Kasumi-1 (cell line): ENCODE measurements around the gene FGF14.

Experiments
- DNase-seq, 2 experiments: peaks; one replicate each; lab custom pipeline; 2025; lab: John Stamatoyannopoulos, UW

FGF14 gene

DNA sequence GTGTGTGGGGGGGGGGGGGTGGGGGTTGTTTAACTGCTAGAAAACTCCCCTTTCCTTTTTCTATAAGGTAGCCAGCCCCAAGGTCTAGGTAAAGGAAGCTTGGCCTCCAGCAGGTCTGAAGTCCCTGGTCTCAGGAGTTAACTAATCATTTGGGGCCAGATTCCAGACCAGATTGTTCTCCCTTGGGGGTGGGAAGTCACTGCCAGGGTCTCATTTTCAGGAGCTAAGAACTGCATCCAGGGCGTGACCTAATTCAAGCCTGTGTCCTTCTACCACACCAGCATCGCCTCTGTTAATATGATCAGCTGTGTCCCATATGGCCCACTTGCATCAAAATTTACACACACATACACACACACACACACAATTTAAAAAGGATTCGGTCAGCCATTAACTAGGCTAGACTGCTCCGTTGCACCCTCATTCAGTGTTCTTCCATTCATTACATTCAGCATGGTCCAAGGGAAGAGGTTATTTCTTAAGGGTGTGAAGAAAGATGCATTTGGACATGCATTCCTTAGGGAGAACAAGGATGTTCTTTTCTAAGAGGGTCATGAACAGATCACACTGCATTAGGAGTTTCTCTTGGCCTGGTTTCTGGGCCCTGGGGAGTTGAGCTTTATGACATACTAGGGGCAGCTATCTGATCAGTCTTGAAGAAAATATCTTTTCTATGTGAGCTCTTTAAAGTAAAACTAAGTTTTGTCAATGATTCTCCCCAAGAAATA is 91.0 kb downstream of the FGF14 start:
- DNase-seq: no peak

DNA sequence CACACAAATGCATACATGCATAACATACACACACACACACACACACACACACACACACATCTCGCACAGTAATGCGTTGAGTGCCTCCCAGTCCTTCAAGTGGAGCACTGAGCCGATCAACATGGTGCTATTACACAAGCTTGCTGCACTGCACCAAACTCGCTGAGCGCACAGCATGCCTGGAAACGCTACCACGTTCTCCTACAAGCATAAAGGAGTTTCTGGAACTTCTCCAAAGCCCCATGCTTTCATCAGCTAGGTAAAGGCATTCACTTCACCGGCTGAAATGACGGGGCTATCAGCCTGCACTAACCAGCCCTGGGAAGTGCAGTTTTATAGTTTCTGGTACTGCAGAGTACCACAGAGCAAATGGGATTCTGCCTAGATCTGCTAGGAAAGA is 92.7 kb downstream of the FGF14 start:
- DNase-seq: no peak

DNA sequence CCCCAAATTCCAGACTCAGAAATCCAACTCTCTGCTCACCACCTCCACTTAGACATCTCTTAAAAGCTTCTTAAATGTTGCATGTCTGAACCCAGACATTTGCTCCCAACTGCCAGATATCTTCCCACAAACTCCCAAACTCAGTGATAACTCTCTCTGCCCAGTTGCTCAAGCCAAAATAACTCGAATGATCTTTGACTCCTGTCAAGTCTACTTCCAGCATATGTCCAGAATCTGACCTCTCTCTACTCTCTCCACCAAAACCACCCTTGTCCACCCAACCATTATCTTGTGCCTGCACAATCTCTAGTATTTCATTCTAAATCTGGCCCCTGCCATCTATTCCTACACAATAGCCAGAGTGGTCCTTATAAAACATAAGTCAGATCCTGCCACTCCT is 99.3 kb downstream of the FGF14 start:
- DNase-seq: no peak

DNA sequence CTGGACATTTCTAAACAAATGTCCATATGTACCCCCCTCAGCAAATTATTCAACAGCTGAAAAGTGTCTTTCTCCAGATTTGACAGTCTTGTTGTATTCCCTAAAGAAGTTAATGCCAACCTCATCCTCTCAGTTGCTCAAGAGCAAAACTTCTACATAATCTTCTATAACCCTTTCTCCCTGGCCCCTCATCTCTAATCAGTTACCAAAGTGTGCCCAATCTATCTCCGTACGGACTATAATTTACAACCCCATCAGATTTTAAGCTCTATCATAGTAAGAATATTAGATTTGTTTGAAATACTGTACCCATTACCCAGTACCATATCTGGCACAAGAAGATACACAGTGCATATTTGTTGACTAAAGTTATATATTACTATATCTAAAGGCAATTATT is 101.5 kb downstream of the FGF14 start:
- DNase-seq: no peak

DNA sequence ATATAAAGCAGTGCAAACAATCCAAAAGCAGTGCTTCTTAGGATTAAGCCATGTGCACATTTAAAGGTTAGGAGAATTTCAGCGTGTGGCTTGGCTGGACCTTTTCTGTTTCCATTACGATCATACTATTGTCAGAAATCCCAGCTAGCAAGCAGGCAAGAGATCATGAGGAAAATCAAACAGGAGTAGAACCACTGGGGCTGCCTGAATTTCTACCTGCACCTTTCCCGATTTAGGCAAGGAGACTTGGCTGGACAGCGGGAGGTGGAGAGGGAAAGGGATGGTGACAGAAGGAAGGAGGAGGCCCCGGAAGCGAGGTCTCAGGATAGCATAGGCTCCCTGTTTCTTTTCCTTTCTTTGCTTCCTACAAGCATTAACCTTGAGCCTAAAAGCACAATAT is 102.5 kb downstream of the FGF14 start:
- no peak for DNase-seq

DNA sequence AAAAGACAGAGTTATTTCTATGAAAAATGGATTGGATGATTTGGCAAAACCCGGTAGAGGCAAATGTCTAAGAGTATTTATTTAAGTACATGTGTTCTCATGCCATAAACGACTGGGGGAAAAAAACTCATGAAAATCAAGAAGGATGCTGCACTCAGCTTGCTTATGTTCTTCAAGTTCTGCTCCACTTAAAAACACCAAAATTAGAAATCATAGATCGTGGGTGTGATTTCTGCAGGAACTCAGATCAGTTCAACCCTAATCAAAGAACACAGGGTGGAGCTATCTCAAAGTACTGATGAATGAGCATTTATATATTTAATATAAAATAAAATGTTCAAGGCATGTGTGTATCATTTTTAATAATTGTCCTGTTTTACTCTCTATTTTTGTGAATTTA is 103.8 kb downstream of the FGF14 start:
- no peak for DNase-seq

DNA sequence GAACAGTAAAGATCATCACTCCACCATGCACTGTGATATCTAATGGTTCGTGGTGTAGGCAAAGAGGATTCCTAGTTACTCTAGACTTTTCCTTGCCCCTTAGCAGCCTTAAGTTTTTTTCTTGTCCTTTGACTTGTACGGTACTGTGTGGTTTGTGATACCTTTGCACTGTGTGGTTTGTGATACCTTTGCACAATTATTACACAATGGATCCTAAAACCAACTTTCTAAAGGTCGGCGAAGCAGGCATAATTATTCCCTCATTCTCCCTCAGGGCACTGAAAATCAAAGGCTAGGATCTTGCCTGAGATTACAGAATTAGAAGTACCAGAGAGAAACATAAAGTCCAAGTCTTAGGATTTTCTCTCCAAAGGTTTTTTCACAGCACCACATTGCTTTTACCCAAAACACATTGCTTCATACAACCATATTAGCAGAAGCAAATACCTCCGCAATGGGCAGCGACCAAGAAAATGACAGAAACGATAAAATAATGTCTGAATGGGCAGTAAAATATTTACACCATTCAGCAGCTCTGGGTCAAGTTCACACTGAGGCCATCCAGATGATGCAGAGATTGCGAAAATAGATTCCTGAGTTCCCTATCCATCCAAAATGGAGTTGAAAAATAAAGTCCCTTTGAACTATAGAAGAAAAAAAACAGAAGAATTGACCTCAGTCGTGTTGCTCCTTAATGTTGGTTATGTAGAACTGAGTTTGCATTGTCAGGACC is 106.4 kb downstream of the FGF14 start:
- no peak for DNase-seq

DNA sequence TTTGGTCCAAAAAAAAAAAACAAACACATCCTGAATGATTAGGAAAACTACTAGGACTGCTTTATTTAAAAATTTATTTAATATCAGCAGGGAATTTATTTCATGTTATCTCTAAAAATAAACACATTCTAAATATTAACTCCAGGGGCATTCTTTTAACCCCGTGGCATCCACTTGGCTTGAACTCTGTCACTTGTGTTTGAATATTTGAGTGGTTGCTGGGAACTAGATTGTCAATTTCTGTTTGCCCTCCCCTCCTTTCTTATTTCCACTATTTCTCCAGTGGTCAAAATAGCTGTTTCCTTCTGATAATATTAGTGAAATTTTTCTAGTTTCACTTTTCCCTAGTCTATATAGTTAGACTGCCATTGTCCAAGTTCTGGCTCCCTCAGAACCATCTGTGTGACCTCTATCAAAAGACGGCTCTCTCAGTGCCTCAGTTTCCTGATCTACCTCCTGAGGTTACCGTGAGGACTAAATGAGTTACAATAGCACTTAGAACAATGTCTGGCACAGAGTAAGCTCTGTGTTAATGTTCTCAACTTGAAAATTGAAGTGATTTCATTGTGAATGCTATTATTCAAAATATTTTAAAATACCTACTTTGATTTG is 107.3 kb downstream of the FGF14 start:
- DNase-seq: no peak

DNA sequence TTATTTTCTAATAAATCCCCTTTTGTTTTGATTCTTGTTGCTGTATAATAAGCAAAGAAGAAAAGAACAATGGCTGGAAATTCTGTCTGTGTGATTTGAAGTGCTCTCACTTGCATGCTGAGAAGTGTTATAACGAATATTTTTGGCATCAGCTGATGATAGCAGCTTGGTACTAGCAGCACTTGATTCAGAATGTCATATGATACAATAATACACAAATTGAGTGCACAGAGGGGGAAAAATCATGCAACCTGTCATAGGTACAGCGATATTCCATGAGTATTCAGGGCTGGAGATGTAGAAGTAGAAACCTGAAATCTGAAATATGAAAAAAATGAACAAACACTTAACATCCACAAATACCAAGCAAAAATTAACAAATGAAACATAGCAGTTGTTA is 108.1 kb downstream of the FGF14 start:
- no peak for DNase-seq

DNA sequence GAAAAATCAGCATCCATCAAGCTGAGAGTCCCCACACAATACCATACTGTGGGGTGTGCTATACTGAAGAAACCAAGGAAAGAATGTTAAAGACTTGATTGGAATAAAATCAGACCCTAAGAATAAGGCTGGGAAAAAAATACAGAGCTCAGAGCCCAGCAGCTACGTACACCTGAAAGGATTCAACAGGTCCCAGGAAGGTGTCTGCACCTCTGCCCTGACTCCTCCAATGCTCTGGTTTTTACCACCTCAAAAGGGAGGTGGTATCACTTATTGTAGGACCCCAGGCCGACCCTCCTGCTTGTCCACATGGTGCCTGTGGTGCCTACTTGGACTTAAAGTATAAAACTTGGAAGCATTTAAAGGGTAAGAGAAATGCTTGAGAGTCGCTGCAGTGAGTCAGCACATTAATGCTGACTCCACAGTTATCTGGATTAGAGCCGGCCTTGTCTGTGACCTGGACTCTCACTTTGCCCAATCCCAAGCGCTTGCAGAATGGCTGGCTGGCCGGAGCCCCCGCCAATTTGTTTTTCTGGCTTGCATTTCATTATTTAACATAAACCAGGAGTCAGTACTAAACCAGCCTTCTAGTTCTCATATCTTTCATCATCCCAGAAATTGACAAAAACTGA is 110.1 kb downstream of the FGF14 start:
- no peak for DNase-seq

DNA sequence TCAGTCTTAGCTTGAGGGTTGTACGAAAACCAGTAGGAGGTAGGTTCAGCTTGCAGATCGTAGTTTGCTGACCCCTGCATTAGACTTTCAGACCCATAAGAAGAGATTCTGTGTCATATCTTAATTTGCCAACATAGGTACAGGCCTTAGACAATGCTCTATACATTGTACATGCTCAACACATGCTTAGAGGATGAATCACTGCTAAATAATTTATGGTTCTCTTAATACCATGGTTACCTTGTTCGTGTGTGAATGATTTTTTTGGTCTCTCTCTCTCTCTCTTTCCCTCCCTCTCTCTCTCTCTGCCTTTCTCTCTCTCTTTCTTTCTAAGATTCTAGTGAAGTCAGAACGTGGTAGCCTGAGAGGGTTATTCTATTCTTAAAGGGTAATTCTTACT is 112.2 kb downstream of the FGF14 start:
- no peak for DNase-seq

DNA sequence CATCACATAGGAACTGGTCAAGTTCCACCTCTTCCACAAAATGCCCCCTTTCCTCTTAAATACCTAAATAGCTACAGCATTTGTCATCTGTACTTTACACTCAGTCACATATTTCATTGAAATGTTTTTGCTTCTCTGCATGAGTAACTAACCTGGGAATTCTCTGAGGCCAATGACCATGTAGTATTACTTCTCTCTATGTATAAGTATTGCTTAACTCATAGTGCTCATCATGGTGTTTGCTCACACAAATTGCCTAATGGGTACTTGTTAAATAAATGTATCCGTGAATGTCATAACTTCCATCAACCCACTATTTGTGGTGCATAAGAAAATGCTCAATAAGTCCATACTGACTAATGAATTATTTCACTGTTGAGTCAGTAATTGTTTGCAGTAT is 115.5 kb downstream of the FGF14 start:
- no peak for DNase-seq

DNA sequence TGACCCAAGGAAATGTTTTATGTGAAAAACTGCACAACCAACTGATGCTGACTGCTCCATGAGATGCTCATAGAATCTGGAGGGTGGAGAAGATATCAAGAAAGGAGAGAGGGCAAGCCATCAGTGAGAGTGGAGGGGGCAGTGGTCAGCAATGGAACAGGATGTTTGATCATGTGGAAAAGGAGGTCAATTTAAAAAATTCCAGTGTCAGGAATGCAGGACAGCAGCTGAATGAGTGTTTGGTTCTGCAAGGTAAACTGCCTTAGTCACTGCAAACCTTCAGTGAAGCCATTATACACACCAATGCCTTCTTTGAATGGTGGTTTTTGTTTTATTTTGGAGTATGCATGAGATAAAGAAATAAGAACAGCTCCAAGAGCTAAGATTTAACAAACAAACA is 121.5 kb downstream of the FGF14 start:
- no peak for DNase-seq

DNA sequence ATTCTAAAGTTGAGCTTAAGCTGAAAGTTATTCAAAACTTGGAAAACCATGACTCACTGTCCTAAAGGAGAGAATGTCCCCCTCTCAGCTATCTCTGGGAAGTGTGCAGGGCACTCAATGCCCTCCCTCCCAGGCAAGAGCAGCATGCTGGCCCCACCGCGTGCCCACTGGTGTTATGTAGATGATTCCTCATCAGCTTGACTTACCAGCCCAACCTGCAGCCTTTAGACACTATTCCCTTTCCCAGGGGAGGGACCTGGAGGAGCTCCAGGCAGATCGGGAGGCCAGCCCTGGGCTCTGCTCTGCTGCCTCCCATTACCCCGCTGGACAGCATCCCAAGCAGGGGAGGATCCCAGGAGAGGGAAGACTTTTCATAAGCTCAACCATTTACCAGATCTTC is 124.6 kb downstream of the FGF14 start:
- no peak for DNase-seq

DNA sequence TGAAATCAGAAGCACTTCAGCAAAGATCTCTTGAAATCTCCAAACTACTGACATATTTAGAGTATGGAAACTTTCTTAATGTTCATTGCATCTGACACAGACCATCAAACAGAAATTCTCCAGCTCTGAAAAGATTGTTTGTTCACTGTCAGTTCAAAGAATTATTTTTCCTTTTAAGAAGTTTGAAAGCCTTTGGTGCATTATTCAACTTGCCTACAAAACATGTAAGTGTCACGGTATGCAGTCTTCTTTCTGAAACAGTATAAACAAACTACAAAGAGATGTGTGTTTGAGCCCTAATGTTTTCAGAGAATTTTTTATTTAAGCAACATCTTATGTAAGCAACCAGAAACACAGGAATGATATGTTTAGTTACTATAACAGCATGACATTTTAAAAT is 125.4 kb downstream of the FGF14 start:
- no peak for DNase-seq

DNA sequence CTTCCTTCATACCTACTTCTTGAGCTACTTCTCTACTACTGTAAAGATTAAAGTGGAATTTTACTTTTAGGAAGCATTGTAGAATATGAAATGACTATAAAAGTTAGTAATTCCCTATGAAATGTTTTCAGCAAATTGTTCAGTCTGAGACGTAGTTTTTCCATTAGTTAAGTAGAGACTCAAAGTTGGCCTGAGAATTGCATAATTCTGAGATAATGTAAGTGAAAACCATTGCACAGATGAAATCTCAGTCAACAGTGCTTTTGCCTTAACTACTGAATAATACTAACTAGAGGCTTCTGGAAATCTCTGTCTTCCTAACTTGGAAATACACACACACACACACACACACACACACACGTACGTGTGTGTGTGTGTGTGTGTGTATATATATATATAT is 125.9 kb downstream of the FGF14 start:
- DNase-seq: no peak

DNA sequence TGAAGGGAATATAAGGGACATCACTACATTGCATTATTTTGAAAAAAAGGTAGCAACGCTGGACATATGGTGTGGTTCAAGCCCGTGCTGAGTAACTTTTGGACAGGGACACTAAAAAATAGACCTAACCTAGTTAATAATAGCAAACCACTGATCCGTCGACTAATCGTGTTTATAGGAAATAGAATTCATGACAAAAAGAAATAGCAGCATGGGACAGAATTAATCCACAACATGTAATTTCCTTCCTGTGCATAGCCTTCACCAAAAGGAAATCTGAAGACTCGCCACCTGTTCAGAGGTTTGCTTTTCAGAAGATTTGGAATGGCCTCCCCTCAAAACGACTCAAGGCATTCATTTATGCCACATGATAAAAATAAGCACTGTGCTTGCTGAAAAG is 128.7 kb downstream of the FGF14 start:
- DNase-seq: no peak

DNA sequence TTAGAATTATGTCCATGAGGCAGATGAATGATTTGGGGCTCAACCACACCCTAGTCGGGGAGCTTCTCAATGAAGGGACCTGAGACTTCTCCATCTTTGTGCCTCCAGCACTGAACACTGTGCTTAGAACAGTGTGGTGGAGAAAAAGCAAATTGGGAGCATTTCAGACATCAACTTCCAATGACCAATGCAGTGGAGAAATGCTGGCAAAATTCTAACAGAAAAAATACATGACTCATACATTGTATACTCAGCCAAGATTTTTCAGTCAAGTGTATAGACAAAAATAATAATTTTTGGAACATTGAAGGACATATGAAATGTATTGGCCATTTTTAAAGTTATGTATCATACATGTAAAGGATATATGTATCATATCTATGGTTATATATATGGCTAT is 134.7 kb downstream of the FGF14 start:
- no peak for DNase-seq

DNA sequence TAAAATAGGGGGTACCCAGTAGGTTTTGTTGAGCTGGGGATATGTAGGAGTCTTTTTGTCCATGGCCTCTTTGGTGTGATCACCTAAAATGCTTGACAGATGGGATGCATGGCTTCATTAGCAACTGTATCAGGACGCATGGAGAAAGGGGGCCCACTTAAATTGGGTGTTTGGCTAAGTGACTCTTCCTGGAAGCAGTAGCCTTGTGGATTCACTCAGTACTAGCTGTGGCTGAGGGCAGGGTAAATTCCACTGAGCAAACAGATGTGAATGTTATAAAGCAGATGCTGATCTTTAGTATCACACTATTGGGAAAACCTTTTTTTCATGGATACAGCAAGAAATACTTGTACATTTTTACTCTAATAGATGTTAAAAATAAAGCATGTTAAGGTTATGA is 140.0 kb downstream of the FGF14 start:
- DNase-seq: no peak

DNA sequence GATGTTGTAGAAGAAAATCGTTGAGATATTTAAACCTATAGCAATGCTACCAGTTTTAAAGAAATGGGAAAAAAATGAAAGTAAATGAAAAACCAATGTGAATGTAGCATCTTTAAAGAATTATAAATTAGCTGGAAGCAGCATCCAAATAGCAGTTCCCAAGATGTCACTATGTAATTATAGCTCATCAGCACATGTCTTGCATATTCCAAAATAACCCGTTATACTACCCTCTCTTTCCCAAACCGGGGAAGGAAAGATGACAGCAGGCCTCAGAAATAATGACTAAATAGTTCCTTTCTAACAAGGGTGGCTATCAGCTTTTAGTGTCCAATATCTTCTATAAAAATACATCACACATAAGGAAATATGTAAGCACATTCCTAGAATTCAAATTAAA is 140.5 kb downstream of the FGF14 start:
- no peak for DNase-seq

DNA sequence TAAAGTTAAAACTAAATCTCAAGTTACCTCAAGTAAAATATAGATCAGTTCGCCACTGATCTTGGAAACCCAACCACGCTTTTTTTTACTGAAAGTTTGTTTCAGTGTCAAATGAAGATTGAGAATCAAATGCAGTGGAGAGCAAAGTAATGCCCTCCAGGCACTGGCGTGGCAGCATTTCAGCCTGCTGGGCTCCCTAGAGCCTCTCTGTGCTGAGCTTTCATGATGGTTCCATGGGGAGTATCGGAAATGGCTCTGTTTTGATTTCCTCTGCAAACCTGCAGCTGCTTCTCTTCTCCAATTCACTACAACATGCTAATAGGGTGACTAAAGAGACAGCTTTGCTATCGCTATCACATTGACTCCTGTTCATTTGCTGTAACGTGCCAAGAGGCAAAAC is 141.6 kb downstream of the FGF14 start:
- DNase-seq: no peak

DNA sequence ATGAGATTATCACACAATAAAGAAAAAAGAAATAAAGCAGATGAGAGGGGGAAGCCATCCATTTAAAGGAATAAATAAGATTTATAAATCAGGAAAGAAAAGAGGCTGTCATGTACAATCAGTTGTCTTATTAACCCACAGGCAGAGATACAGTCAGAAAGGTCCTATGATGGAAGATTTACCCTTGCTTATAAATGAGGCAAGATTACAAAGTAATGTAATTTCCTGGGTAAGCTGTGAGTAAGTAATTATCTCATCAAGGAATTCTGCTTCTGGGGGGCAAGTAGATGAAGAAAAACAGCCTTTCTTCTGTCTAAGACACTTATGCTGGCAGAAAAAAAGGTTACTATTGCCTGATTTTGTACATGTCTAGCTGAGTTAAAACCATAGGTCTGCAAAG is 146.4 kb downstream of the FGF14 start:
- no peak for DNase-seq

DNA sequence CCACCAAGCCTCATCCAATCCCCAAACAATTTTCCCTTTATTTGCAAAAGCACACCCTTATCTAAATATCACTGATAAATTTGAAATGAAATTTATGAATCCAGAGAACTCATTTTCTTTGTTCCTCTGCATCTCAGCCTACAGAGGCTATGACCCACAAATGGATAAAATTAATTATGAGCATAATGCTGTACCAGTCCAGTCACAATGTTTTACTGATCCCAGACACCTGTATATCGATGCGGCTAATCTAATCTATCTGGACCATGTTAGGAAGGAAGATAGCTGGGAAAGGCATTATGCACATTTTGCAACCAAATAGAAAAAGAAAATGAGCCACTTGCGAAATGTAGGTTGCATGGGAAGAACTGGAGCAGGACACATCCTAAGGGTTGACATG is 150.0 kb downstream of the FGF14 start:
- no peak for DNase-seq
